Gastroesophageal sphincter (tissue), 4 donors: Measurements from ENCODE around the gene C5AR1. TPM values are rescaled to one million over a fixed set of nuclear protein-coding genes. Genes with fewer than 3 reads are reported as not detected.
"Not testable (repeated sequence)": the region's sequence is repeated elsewhere in the genome, so short reads cannot be mapped to it uniquely, and the experiment has no call there.

Experiments used
- ATAC-seq: fragments of 150-250 bp; one replicate; pipeline ENCODE4 v1.9.1; 2016; ENCODE audit warnings: mild to moderate bottlenecking, moderate library complexity
- H3K27ac ChIP-seq, 4 donors: fragments of 200-600 bp; sonication (generic) in 3 of 4; 1 replicate in 3 of 4; 2 replicates in 1 of 4; pipeline ENCODE4 v1.5.1; 2016 to 2019
- H3K27me3 ChIP-seq: fragments of 200-600 bp; sonication (generic); one replicate; pipeline ENCODE4 v1.5.1; 2019
- H3K36me3 ChIP-seq, 2 donors: fragments of 200-600 bp; sonication (generic); one replicate each; pipeline ENCODE4 v1.5.1; 2019; ENCODE audit warnings: control low read depth in 1 of 2
- H3K4me1 ChIP-seq, 3 donors: fragments of 200-600 bp; sonication (generic); 1 replicate in 2 of 3; 2 replicates in 1 of 3; pipeline ENCODE4 v1.5.1; 2016 to 2019; ENCODE audit warnings: control low read depth in 2 of 3
- H3K4me3 ChIP-seq, 2 donors: fragments of 200-600 bp; sonication (generic); one replicate each; pipeline ENCODE4 v1.5.1; 2019; ENCODE audit warnings: mild to moderate bottlenecking in 1 of 2, moderate library complexity in 1 of 2
- H3K9me3 ChIP-seq, 3 donors: fragments of 200-600 bp; sonication (generic); one replicate each; pipeline ENCODE4 v1.5.1; 2017 to 2019; ENCODE audit warnings: control low read depth in 2 of 3
- EP300 ChIP-seq: sonication (generic); formaldehyde crosslinking; IDR thresholded peaks from one replicate; pipeline ENCODE4 v1.6.1; 2017; ENCODE audit warnings: antibody characterized with exemption, mild to moderate bottlenecking
- POLR2A ChIP-seq, 2 donors: fragments of 450-650 bp; IDR thresholded peaks; one replicate each; pipeline ENCODE4 v1.6.1; 2017; ENCODE audit warnings: antibody characterized with exemption in 2 of 2, mild to moderate bottlenecking in 2 of 2, moderate library complexity in 1 of 2
- POLR2AphosphoS5 ChIP-seq: sonication (generic); formaldehyde crosslinking; IDR thresholded peaks from one replicate; pipeline ENCODE4 v1.6.1; 2017; ENCODE audit warnings: antibody characterized with exemption
- WGBS, 2 donors: methylation state at CpG; one replicate each; pipeline ENCODE4 v1.1.5; 2018; ENCODE audit warnings: low coverage in 1 of 2; 5-methylcytosine and 5-hydroxymethylcytosine counted together
- total RNA-seq, 4 donors: library from RNA; depleted of rRNA; stranded (reverse); fragments of >200 nt; gene quantifications; one replicate each; pipeline ENCODE4 v1.1.0, GENCODE V29; 2016
- TF ChIP-seq, protein P1 (sequence below), 4 experiments: fragments of 200-600 bp in 2 of 4; fragments of 450-650 bp in 2 of 4; sonication (generic) in 1 of 4; IDR thresholded peaks; one replicate each; pipeline ENCODE4 v1.5.1; 2017 to 2019; ENCODE audit warnings: antibody characterized with exemption in 4 of 4, mild to moderate bottlenecking in 2 of 4, moderate library complexity in 2 of 4

C5AR1 gene
- total RNA-seq, 4 donors from 2014 or later, result 1.4 to 19.7 (median 7.0) TPM

DNA sequence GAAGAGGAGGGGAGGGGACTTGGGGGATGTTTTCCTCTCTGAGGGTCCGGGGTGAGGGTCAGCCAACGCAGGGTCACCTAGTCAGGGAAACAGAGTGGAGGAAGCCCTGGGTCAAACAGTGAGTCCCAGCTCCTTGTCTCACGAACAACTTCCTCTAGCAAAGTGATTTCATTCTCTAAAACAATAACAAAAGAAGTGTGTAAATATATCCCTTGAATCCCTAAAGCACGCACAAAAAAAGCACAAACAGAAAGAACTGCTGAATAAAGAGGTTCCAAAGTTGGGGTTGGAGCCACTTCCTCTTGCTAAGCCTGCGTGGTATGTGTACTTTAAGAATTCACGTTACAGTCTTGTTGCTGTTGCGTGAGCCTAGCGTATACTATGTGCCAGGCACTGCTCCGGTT, 20.8 kb downstream of the C5AR1 start:
- no peak for TF ChIP-seq POLR2AphosphoS5
- no peak for TF ChIP-seq EP300
- TF ChIP-seq, protein P1, sequence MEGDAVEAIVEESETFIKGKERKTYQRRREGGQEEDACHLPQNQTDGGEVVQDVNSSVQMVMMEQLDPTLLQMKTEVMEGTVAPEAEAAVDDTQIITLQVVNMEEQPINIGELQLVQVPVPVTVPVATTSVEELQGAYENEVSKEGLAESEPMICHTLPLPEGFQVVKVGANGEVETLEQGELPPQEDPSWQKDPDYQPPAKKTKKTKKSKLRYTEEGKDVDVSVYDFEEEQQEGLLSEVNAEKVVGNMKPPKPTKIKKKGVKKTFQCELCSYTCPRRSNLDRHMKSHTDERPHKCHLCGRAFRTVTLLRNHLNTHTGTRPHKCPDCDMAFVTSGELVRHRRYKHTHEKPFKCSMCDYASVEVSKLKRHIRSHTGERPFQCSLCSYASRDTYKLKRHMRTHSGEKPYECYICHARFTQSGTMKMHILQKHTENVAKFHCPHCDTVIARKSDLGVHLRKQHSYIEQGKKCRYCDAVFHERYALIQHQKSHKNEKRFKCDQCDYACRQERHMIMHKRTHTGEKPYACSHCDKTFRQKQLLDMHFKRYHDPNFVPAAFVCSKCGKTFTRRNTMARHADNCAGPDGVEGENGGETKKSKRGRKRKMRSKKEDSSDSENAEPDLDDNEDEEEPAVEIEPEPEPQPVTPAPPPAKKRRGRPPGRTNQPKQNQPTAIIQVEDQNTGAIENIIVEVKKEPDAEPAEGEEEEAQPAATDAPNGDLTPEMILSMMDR (IDR thresholded peaks at IDR 0.05), result no peak
- no peak for TF ChIP-seq POLR2A (IDR thresholded peaks at IDR 0.05)
- 46 to 51% methylated on average over 6 to 7 of the region's 9 CpGs for WGBS, 2 donors
- peak overlapping the region in 2 of 4 donors; percentile 45 to 64 for H3K27ac ChIP-seq
- no peaks in the 10 kb centered on the region for H3K36me3 ChIP-seq
- no peaks in the 10 kb centered on the region for H3K4me1 ChIP-seq
- H3K9me3 ChIP-seq, result no peaks in the 10 kb centered on the region
- H3K27me3 ChIP-seq, result peaks cover 43% of the 10 kb centered on the region
- no peak overlapping the region for H3K4me3 ChIP-seq
- ATAC-seq, result peak; percentile 66

DNA sequence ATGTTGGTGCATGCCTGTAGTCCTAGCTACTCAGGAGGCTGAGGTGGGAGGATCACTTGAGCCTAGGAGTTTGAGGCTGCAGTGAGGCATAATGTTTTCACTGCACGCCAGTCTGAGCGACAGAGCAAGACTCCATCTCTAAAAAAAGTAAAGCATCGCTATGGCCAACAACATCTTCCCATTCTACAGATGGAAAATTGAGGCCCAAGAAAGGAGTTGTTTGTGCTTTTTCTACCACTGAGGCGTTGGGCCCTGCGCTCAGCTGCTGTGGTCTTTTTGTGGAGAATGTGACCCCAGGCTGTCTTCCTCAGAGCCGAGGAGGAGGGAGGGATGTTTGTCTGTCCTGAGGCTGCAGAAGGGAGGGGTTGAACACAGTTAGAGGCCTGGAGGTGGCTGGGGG, 21.8 kb downstream of the C5AR1 start:
- Histone ChIP-seq H3K27ac (peak overlapping the region in 2 of 4 donors; percentile 43 to 64), H3K36me3 (no peaks in the 10 kb centered on the region), H3K9me3 (no peaks in the 10 kb centered on the region), H3K4me3 (no peak overlapping the region), H3K4me1 (no peaks in the 10 kb centered on the region), H3K27me3 (peaks cover 43% of the 10 kb centered on the region)
- 86% methylated on average over 5 of the region's 6 CpGs; no CpG with 5 or more reads in 1 of the 2 donors for WGBS, 2 donors
- ATAC-seq, result no peak
- no peak for TF ChIP-seq EP300
- TF ChIP-seq POLR2AphosphoS5, result no peak

DNA sequence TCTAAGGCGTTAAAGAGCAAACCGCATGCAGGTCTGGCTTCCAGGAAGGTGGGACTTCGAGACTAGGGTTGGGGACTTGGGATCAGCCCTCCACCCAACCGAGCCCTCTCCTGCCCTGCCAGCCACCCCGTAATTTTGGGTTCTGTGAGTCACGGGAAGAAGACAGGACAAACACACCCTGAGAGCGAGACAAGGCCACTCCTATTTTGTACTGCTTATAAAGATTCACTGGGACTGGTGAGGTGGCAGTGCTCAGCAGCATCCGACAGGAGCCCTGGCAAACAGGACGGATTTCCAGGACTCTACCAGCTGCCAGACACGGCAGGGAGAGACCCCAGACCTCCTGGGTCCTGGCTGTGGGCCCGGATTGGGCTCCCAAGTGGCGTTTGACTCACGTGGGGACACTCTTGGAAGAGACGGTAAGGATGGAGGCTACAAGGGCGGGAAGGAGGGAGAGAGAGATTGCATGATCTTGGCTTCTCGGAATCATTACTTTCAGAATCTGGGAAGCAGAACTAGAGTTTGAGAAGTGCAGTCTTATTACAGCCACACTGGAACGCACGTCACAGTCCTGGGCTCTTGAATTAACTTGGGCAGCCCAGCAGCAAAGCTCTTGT, 22.4 kb downstream of the C5AR1 start, which contains the start of gene C5AR2:
TSS of gene C5AR2 (plus strand) at position 245 of the 617 bp plus-strand sequence. CDS start 8,625 bp downstream, outside the sequence.
- no peaks in the 10 kb centered on the region for H3K4me1 ChIP-seq
- no peak within 1 kb of the TSS for H3K4me3 ChIP-seq
- H3K36me3 ChIP-seq, result no peaks in the 10 kb centered on the region
- ATAC-seq, result peak; percentile 52
- H3K9me3 ChIP-seq, result no peaks in the 10 kb centered on the region
- WGBS, 2 donors, result 41 to 60% methylated on average over 3 to 14 of the region's 18 CpGs
- H3K27me3 ChIP-seq, result peaks cover 47% of the 10 kb centered on the region
- peak within 1 kb of the TSS in 3 of 4 donors; percentile 43 to 64 (median 45) for H3K27ac ChIP-seq
- peak in 1 of 2 donors; percentile 12 for TF ChIP-seq POLR2A (IDR thresholded peaks at IDR 0.05)
- TF ChIP-seq, protein P1 (IDR thresholded peaks at IDR 0.05), result no peak

DNA sequence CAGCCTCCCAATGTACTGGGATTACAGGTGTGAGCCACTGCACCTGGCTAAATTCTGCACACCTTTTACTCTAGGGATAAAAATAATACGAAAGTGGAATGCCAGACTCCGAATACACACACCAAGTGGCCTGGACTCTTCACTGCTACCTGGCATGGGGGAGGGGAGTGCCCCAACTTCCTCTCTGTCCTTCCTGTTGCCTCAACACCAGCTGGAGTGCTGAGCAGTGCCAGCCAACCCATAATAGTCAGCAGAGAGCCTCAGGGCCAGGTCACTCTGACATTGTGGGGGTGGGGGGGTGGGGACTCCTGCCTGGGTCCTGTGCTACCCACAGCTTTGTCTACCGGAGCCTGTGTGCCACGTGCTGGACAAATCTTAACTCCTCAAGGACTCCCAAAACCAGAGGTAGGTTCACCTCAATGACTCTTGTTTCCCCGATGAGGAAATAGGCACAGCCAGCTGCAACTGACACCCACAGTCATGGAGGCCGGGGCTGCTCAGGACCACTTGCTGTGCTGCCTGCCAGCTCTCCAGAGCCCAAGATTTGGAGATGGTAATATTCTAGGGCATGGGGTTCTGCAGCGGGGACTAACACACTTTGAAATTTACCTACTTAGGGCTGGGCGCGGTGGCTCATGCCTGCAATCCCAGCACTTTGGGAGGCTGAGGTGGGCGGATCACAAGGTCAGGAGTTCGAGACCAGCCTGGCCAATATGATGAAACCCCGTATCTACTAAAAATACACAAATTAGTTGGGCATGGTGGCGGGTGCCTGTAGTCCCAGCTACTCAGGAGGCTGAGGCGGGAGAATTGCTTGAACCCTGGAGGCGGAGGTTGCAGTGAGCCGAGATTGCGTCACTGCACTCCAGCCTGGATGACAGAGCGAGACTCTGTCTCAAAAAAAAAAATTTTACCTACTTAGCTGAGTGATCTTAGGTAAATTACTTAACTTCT, 27.4 kb downstream of the C5AR1 start:
- H3K4me1 ChIP-seq, H3K4me3 ChIP-seq, H3K9me3 ChIP-seq, H3K36me3 ChIP-seq: not testable (repeated sequence)
- peaks cover 20% of the 10 kb centered on the region for H3K27me3 ChIP-seq
- WGBS, 2 donors, result 75 to 83% methylated on average over 2 to 5 of the region's 18 CpGs
- H3K27ac ChIP-seq, result peak overlapping the region in 1 of 4 donors; percentile 22
- ATAC-seq, result peak; percentile 45

DNA sequence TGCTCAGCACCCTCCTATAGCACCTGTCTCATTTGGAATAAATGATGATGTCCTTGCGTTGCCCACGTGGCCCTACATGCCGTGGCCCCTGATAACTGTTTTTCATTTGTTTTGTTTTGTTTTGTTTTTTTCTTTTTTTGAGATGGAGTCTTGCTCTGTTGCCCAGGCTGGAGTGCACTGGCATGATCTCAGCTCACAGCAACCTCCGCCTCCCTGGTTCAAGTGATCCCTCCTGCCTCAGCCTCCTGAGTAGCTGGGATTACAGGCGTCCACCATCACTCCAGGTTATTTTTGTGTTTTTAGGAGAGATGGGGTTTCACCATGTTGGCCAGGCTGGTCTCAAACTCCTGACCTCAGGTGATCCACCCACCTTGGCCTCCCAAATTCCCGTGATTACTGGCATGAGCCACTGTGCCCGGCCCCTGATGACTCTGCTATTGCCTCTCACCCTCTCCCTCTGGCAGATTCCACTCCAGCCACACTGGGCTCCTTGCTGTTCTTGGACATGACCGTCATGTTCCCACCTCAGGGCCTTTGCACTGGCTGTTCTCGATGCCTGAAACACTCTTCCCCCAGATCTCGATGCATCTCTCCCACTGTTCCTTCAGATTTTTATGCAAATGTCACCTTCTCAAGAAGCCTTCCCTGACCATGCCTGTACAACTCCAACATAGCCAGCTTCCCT, 29.7 kb downstream of the C5AR1 start:
- WGBS, 2 donors, result 70 to 79% methylated on average over 7 to 9 of the region's 10 CpGs
- no peak overlapping the region for H3K27ac ChIP-seq
- TF ChIP-seq POLR2A (IDR thresholded peaks at IDR 0.05) (no peak), POLR2AphosphoS5 (no peak), EP300 (no peak)
- TF ChIP-seq, protein P1 (IDR thresholded peaks at IDR 0.05), result no peak

More for the DNA sequence above, 29.7 kb downstream of the C5AR1 start:
- ATAC-seq, result no peak
- Histone ChIP-seq H3K36me3 (no peaks in the 10 kb centered on the region), H3K4me3 (no peak overlapping the region), H3K4me1 (no peaks in the 10 kb centered on the region), H3K9me3 (no peaks in the 10 kb centered on the region), H3K27me3 (peaks cover 9% of the 10 kb centered on the region)
